B cell (primary cell): Measurements from ENCODE around the gene PLA2G4D. TPM values are rescaled to one million over a fixed set of nuclear protein-coding genes. Genes with fewer than 3 reads are reported as not detected.

Experiments used
- ATAC-seq: fragments of 200-7000 bp; cut with Tn5 transposase; one replicate; pipeline ENCODE4 v1.10.0; 2021; ENCODE audit warnings: low read depth, mild to moderate bottlenecking, moderate number of reproducible peaks, moderate library complexity
- CTCF ChIA-PET: fragments of 350-600 bp; sonication (Branson Sonifier 250); formaldehyde crosslinking; loops from one replicate; lab custom pipeline; 2021; ENCODE audit warnings: antibody characterized with exemption, inconsistent platforms; lab: Charles Lee
- POLR2A ChIA-PET: fragments of 350-600 bp; sonication (Branson Sonifier 250); formaldehyde crosslinking; loops from one replicate; lab custom pipeline; 2021; ENCODE audit warnings: antibody characterized with exemption; lab: Charles Lee
- DNase-seq: peaks from one replicate; pipeline ENCODE4 v3.0.0; 2013
- H2AFZ ChIP-seq: 2 replicates; pipeline ENCODE4 v1.6.1; 2012; ENCODE audit warnings: mild to moderate bottlenecking, low read depth, low read length; ENCODE audit not compliant: insufficient read depth, poor library complexity, severe bottlenecking
- H3K27ac ChIP-seq, 2 donors: 1 replicate in 1 of 2; 2 replicates in 1 of 2; pipeline ENCODE4 v1.5.1; 2012 to 2013; ENCODE audit warnings: low read length in 2 of 2, mild to moderate bottlenecking in 2 of 2, moderate library complexity in 1 of 2
- H3K27me3 ChIP-seq, 4 experiments: fragments of 200-600 bp in 1 of 4; sonication (generic) in 1 of 4; replicated peaks in 1 of 4; 1 replicate in 2 of 4; 2 replicates in 2 of 4; pipeline versions ENCODE4 v1.6.1 to v1.7.0; 2013 to 2016; ENCODE audit warnings: low read length in 3 of 4, mild to moderate bottlenecking in 2 of 4, mixed read lengths in 1 of 4, moderate library complexity in 1 of 4; ENCODE audit not compliant: insufficient read depth in 4 of 4, control insufficient read depth in 3 of 4; ENCODE audit errors: control extremely low read depth in 1 of 4
- H3K36me3 ChIP-seq, 2 experiments: replicated peaks in 1 of 2; 1 replicate in 1 of 2; 2 replicates in 1 of 2; pipeline versions ENCODE4 v1.6.1 to v1.7.1; 2013; ENCODE audit warnings: low read length in 1 of 2; ENCODE audit not compliant: insufficient read depth in 2 of 2, control insufficient read depth in 1 of 2; ENCODE audit errors: control extremely low read depth in 1 of 2, extremely low read depth in 1 of 2
- H3K4me1 ChIP-seq, 2 donors: fragments of 200-600 bp in 1 of 2; sonication (generic) in 1 of 2; 1 replicate in 1 of 2; 2 replicates in 1 of 2; pipeline versions ENCODE4 v1.5.1 to v1.6.1; 2013 to 2017; ENCODE audit warnings: low read length in 2 of 2; ENCODE audit not compliant: control insufficient read depth in 2 of 2, insufficient read depth in 2 of 2
- H3K4me2 ChIP-seq: replicated peaks from 2 replicates; pipeline ENCODE3; 2012; ENCODE audit warnings: mild to moderate bottlenecking, low read depth, low read length; ENCODE audit not compliant: poor library complexity, severe bottlenecking
- H3K4me3 ChIP-seq, 5 experiments: fragments of 200-600 bp in 1 of 5; sonication (generic) in 1 of 5; 1 replicate in 3 of 5; 2 replicates in 2 of 5; pipeline versions ENCODE4 v1.5.1 to v1.7.0; 2011 to 2016; ENCODE audit warnings: low read length in 4 of 5, mild to moderate bottlenecking in 4 of 5, low read depth in 2 of 5, control low read depth in 1 of 5, moderate library complexity in 1 of 5; ENCODE audit not compliant: insufficient read depth in 1 of 5; ENCODE audit errors: control extremely low read depth in 1 of 5, extremely low read depth in 1 of 5
- H3K79me2 ChIP-seq: fragments of 200-600 bp; sonication (generic); one replicate; pipeline ENCODE4 v1.6.0; 2016; ENCODE audit warnings: low read length; ENCODE audit not compliant: control insufficient read depth, insufficient read depth
- H3K9ac ChIP-seq: fragments of 200-600 bp; sonication (generic); 2 replicates; pipeline ENCODE4 v1.6.1; 2017; ENCODE audit warnings: mild to moderate bottlenecking, low read length, moderate library complexity
- H3K9me3 ChIP-seq, 3 donors: one replicate each; pipeline versions ENCODE4 v1.6.1 to v1.7.1; 2013; ENCODE audit warnings: low read length in 2 of 3; ENCODE audit not compliant: control insufficient read depth in 2 of 3, insufficient read depth in 1 of 3; ENCODE audit errors: control extremely low read depth in 1 of 3
- H4K20me1 ChIP-seq: 2 replicates; pipeline ENCODE4 v1.6.0; 2012; ENCODE audit warnings: mild to moderate bottlenecking, low read length; ENCODE audit not compliant: insufficient read depth, control insufficient read depth, poor library complexity, severe bottlenecking
- H3K27ac Mint-ChIP-seq: one replicate; pipeline ENCODE4 v1.8.0; 2021; ENCODE audit warnings: mixed read lengths
- H3K27me3 Mint-ChIP-seq: one replicate; pipeline ENCODE4 v1.8.0; 2021; ENCODE audit warnings: mixed read lengths
- H3K4me1 Mint-ChIP-seq: one replicate; pipeline ENCODE4 v1.8.0; 2021; ENCODE audit warnings: mixed read lengths
- H3K4me3 Mint-ChIP-seq: one replicate; pipeline ENCODE4 v1.8.0; 2021; ENCODE audit warnings: mixed read lengths
- H3K9me3 Mint-ChIP-seq: one replicate; pipeline ENCODE4 v1.8.0; 2022; ENCODE audit warnings: mixed read lengths; ENCODE audit not compliant: insufficient read depth
- EZH2 ChIP-seq: IDR thresholded peaks from 2 replicates; pipeline ENCODE4 v1.6.1; 2012; ENCODE audit warnings: borderline replicate concordance, low read depth, mild to moderate bottlenecking, moderate library complexity, low read length; ENCODE audit not compliant: insufficient read depth, poor library complexity, severe bottlenecking
- WGBS: methylation state at CpG from one replicate; pipeline ENCODE4 v1.1.5; 2013; ENCODE audit warnings: missing lambda C conversion rate; ENCODE audit not compliant: insufficient coverage; 5-methylcytosine and 5-hydroxymethylcytosine counted together
- intact Hi-C: fragments of 100-400 bp; cut with micrococcal nuclease; formaldehyde crosslinking; loops from one replicate; pipeline ENCODE4 v1.10.0; 2022
- polyA plus RNA-seq: library from polyadenylated mRNA; depleted of rRNA; stranded (reverse); fragments of >200 nt; gene quantifications from 2 replicates; pipeline ENCODE4 v1.2.3, GENCODE V29; 2012
- total RNA-seq, 2 donors: library from RNA; stranded (reverse); fragments of 120-200 nt in 1 of 2; gene quantifications; 1 replicate in 1 of 2; 2 replicates in 1 of 2; pipeline versions ENCODE4 v1.2.3 to v1.2.4, GENCODE V29; 2013 to 2022
- TF ChIP-seq, protein P1 (sequence below): fragments of 200-600 bp; IDR thresholded peaks from one replicate; pipeline ENCODE4 v1.8.0; 2022; ENCODE audit warnings: antibody characterized with exemption, mild to moderate bottlenecking

PLA2G4D gene
- total and polyA plus RNA-seq, 2 donors (not counting 1 experiment from before 2014, with no cell fraction given) = not detected

DNA sequence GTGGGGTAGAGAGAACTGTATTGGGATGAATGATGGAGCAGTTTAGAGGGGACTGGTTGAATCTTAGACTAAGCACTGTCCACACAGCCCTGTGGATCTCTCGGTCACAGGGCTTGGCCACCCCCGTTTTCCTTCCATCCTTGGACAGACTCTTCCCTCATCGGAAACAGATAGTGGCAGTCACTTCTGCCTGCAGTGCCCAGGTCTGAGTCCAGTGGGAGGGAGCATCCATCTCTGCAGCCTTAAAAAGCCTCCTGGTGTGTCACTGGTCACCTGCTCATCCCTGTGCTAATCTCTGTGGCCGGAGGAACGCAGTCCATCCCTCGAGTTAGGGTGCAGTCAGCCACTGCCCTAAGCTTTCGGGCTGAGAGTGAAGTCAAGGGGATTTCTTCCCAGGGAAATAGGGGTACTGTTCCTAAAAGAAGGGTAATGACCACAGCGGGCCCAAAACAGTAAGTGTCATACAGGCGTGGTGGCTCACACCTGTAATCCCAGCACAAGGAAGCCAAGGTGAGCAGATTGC is 32.0 kb downstream of the PLA2G4D start:
- TF ChIP-seq, protein P1, sequence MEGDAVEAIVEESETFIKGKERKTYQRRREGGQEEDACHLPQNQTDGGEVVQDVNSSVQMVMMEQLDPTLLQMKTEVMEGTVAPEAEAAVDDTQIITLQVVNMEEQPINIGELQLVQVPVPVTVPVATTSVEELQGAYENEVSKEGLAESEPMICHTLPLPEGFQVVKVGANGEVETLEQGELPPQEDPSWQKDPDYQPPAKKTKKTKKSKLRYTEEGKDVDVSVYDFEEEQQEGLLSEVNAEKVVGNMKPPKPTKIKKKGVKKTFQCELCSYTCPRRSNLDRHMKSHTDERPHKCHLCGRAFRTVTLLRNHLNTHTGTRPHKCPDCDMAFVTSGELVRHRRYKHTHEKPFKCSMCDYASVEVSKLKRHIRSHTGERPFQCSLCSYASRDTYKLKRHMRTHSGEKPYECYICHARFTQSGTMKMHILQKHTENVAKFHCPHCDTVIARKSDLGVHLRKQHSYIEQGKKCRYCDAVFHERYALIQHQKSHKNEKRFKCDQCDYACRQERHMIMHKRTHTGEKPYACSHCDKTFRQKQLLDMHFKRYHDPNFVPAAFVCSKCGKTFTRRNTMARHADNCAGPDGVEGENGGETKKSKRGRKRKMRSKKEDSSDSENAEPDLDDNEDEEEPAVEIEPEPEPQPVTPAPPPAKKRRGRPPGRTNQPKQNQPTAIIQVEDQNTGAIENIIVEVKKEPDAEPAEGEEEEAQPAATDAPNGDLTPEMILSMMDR = no peak
- no peak for TF ChIP-seq EZH2
- POLR2A ChIA-PET = no interaction called here

DNA sequence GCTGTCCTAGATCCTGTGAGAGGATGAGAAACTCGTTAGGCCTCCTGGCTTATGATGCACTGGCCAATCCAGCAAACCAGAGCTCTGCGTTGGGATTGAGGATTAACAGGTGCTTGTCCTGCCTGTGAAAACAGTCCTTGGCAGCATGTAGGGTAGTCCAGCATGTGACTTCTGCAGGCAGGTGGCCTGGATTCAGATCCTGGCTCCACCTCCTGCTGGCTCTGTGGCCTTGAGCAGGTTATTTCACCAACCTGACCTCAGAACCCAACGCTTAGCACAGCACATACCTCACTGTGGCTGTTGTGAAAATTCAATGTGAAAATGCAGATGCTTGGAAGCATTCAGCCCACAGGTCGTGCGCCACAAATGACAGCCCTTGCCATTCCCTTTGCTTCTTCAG is 33.6 kb downstream of the PLA2G4D start:
- CTCF ChIA-PET = interaction anchor here (0.7 to 6.8 kb wide), 5 partner anchors 11 to 126 kb away, joined by 3 to 109 read pairs (median 6); no protein-coding TSS in a partner anchor
- H3K4me2 ChIP-seq = no peak overlapping the region
- TF ChIP-seq, protein P1 = no peak
- no peak for TF ChIP-seq EZH2
- peaks cover 7% of the 10 kb centered on the region in 2 donors for H3K4me1 ChIP-seq
- no peak overlapping the region for H3K4me3 ChIP-seq
- DNase-seq (no peak), ATAC-seq (no peak)
- Mint-ChIP-seq H3K4me1 (peaks cover 9% of the 10 kb centered on the region), H3K9me3 (no peaks in the 10 kb centered on the region), H3K27me3 (peaks cover 35% of the 10 kb centered on the region), H3K4me3 (no peak overlapping the region), H3K27ac (no peak overlapping the region)
- no peaks in the 10 kb centered on the region for H3K79me2 ChIP-seq
- no peak overlapping the region for H3K27ac ChIP-seq
- intact Hi-C loops = no loop called here
- no peaks in the 10 kb centered on the region for H3K36me3 ChIP-seq
- no peak overlapping the region for H3K9ac ChIP-seq
- H4K20me1 ChIP-seq = no peaks in the 10 kb centered on the region
- POLR2A ChIA-PET = no interaction called here
- peaks cover 0 to 35% (median 12%) of the 10 kb centered on the region in 4 experiments for H3K27me3 ChIP-seq
- WGBS = 85% methylated on average over 2 of the region's 5 CpGs
- H2AFZ ChIP-seq = no peak overlapping the region
- H3K9me3 ChIP-seq = no peaks in the 10 kb centered on the region

More for the DNA sequence above, 32.0 kb downstream of the PLA2G4D start:
- H3K9me3 Mint-ChIP-seq = no peaks in the 10 kb centered on the region
- peaks cover 5% of the 10 kb centered on the region for H3K4me1 Mint-ChIP-seq
- H4K20me1 ChIP-seq = no peaks in the 10 kb centered on the region
- no peak overlapping the region for H3K4me2 ChIP-seq
- no peak overlapping the region for H3K4me3 Mint-ChIP-seq
- H2AFZ ChIP-seq = no peak overlapping the region
- no peak for DNase-seq
- peaks cover 0 to 5% (median 0%) of the 10 kb centered on the region in 3 donors for H3K9me3 ChIP-seq
- WGBS = 90% methylated on average over 8 of the region's 9 CpGs
- peaks cover 0 to 26% (median 6%) of the 10 kb centered on the region in 4 experiments for H3K27me3 ChIP-seq
- H3K9ac ChIP-seq = no peak overlapping the region
- H3K27ac ChIP-seq = no peak overlapping the region
- no peaks in the 10 kb centered on the region for H3K36me3 ChIP-seq
- H3K4me1 ChIP-seq = no peaks in the 10 kb centered on the region
- H3K27ac Mint-ChIP-seq = no peak overlapping the region
- CTCF ChIA-PET = interaction anchor here (0.6 to 6.8 kb wide), 5 partner anchors 8 to 1934 kb away, joined by 3 to 109 read pairs (median 3); no protein-coding TSS in a partner anchor
- intact Hi-C loops = no loop called here
- no peak overlapping the region for H3K4me3 ChIP-seq
- peaks cover 32% of the 10 kb centered on the region for H3K27me3 Mint-ChIP-seq
- no peak for ATAC-seq
- no peaks in the 10 kb centered on the region for H3K79me2 ChIP-seq
